22Rv1 (cell line): ENCODE measurements around the gene CYSRT1.

ENCODE experiments used
- ZFX ChIP-seq: fragments of 450-650 bp; IDR thresholded peaks from 2 replicates; pipeline ENCODE4 v1.6.1; 2017; ENCODE audit warnings: antibody characterized with exemption, borderline replicate concordance
- TF ChIP-seq, protein P1 (sequence below): fragments of 450-650 bp; IDR thresholded peaks from 2 replicates; pipeline ENCODE4 v1.5.1; 2017; ENCODE audit warnings: mild to moderate bottlenecking

DNA sequence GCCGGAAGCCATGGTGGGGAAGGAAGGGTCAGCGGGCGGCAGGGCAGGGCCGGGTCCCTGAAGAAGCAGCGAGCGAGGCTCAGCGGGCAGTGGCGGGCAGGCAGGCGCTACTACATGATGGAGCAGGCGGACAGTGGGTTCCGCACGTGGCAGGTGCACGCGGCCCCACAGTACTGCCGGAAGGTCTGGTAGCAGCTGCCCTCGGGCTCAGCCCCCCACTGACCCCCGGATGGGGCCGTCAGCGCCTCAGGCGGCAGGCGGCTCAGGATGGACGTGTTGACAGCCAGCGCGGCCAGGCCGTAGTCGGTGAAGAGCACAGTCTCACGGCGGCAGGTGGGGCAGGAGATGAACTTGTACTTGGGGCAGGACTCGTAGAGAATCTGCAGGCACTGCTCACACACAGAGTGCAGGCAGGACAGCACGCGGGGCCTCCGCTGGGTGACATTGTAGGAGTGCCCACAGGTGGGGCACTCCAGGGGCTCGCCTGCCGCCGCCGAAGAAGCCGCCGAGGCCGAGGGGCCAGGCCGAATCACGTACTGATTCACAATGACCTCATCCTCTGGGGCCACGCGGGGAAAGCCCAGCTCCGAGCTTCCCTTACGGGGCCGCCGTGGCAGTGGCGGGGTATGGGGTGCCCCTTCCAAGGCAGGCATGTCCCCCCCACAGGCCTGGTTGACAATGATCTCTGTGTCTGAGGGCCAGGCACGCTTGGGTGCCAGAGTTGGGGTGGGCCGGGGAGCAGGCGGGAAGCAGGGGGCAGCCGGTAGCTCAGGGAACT is 4.5 kb upstream of the CYSRT1 start:
- TF ChIP-seq, protein P1, sequence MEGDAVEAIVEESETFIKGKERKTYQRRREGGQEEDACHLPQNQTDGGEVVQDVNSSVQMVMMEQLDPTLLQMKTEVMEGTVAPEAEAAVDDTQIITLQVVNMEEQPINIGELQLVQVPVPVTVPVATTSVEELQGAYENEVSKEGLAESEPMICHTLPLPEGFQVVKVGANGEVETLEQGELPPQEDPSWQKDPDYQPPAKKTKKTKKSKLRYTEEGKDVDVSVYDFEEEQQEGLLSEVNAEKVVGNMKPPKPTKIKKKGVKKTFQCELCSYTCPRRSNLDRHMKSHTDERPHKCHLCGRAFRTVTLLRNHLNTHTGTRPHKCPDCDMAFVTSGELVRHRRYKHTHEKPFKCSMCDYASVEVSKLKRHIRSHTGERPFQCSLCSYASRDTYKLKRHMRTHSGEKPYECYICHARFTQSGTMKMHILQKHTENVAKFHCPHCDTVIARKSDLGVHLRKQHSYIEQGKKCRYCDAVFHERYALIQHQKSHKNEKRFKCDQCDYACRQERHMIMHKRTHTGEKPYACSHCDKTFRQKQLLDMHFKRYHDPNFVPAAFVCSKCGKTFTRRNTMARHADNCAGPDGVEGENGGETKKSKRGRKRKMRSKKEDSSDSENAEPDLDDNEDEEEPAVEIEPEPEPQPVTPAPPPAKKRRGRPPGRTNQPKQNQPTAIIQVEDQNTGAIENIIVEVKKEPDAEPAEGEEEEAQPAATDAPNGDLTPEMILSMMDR = no peak
- TF ChIP-seq ZFX = no peak
